GM12873 (cell line): ENCODE data around the gene SERPINE1.

Experiments
- CTCF ChIP-seq: IDR thresholded peaks from 2 replicates; pipeline ENCODE4 v1.5.1; 2012; ENCODE audit warnings: low read depth, mild to moderate bottlenecking, moderate library complexity, low read length, control low read depth; ENCODE audit not compliant: insufficient read depth; ENCODE audit errors: missing control alignments

Gene SERPINE1

GRCh38 chr7:101123703-101124068 lies 3.2 kb upstream of the SERPINE1 start:
- TF ChIP-seq CTCF: no peak

- TF ChIP-seq CTCF: no peak
Observed at GRCh38 chr7:101124376-101125056, 2.4 kb upstream of the SERPINE1 start.

DNA sequence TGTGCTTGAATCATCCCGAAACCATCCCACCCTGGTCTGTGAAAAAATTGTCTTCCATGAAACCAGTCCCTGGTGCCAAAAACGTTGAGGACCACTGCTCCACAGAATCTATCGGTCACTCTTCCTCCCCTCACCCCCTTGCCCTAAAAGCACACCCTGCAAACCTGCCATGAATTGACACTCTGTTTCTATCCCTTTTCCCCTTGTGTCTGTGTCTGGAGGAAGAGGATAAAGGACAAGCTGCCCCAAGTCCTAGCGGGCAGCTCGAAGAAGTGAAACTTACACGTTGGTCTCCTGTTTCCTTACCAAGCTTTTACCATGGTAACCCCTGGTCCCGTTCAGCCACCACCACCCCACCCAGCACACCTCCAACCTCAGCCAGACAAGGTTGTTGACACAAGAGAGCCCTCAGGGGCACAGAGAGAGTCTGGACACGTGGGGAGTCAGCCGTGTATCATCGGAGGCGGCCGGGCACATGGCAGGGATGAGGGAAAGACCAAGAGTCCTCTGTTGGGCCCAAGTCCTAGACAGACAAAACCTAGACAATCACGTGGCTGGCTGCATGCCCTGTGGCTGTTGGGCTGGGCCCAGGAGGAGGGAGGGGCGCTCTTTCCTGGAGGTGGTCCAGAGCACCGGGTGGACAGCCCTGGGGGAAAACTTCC lies 784 bp upstream of the SERPINE1 start:
- TF ChIP-seq CTCF: no peak

- no peak for TF ChIP-seq CTCF
Observed at GRCh38 chr7:101127460-101128039, 646 bp downstream of the SERPINE1 start.

- no peak for TF ChIP-seq CTCF
Observed at GRCh38 chr7:101128040-101128834, 1.3 kb downstream of the SERPINE1 start.

DNA sequence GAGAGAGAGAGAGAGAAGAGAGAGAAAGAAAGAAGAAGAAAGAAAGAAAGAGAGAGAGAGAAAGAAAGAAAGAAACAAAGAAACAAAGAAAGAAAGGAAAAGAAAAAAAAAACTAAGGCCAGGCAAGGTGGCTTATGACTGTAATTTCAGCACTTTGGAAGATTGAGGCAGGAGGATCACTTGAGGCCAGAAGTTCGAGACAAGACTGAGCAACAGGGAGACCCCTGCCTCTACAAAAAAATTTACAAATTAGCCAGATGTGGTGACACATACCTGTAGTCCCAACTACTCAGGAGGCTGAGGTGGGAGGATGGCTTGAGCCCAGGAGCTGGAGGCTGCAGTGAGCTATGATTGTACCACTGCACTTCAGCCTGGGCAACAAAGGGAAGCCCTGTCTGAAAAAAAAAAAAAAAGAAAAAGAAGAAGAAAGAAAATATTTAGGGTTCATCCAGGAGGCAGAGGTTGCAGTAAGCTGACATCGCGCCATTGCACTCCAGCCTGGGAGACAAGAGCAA lies 2.8 kb downstream of the SERPINE1 start:
- no peak for TF ChIP-seq CTCF
